SH-SY5Y (cell line): Measurements from ENCODE around the gene CTXND1.

Experiments used
- GATA2 ChIP-seq: IDR thresholded peaks from 2 replicates; pipeline ENCODE4 v1.6.1; 2011; ENCODE audit warnings: mild to moderate bottlenecking, low read depth, low read length
- GATA3 ChIP-seq: IDR thresholded peaks from 2 replicates; pipeline ENCODE4 v1.6.1; 2011; ENCODE audit warnings: low read depth, mild to moderate bottlenecking, low read length, moderate library complexity

GRCh38 chr15:80169768-80170357 lies 82.2 kb downstream of the CTXND1 start:
- no peak for TF ChIP-seq GATA3
- TF ChIP-seq GATA2: no peak
